HepG2 (cell line): ENCODE measurements around the gene IBTK. TPM values are rescaled to one million over a fixed set of nuclear protein-coding genes. Genes with fewer than 3 reads are reported as not detected.

Experiments used
- FOXP1 ChIP-seq, 2 experiments: fragments of 450-650 bp in 1 of 2; IDR thresholded peaks; 2 replicates each; pipeline ENCODE4 v1.6.1; 2017 to 2018; ENCODE audit warnings: antibody characterized with exemption in 1 of 2
- HNF4A ChIP-seq: sonication (generic); formaldehyde crosslinking; IDR thresholded peaks from 2 replicates; pipeline ENCODE4 v1.4.0; 2020; ENCODE audit warnings: missing genetic modification reagents
- KLF16 ChIP-seq, 2 experiments: sonication (generic) in 1 of 2; formaldehyde crosslinking in 1 of 2; IDR thresholded peaks; 2 replicates each; pipeline versions ENCODE4 v1.6.1 to v1.8.0; 2016 to 2023; ENCODE audit warnings: missing genetic modification reagents in 2 of 2, missing compliant biosample characterization in 1 of 2
- PAXIP1 ChIP-seq: sonication (generic); formaldehyde crosslinking; conservative IDR thresholded peaks from 2 replicates; pipeline ENCODE4 v1.4.0; 2020; ENCODE audit warnings: mild to moderate bottlenecking, missing genetic modification reagents, moderate library complexity
- PHF21A ChIP-seq: sonication (generic); formaldehyde crosslinking; IDR thresholded peaks from 2 replicates; pipeline ENCODE4 v1.5.0; 2020; ENCODE audit warnings: mild to moderate bottlenecking, missing genetic modification reagents
- RARA ChIP-seq: IDR thresholded peaks from 2 replicates; pipeline ENCODE4 v1.6.1; 2016; ENCODE audit warnings: missing genetic modification reagents, missing compliant biosample characterization
- TAF1 ChIP-seq: sonication (generic); formaldehyde crosslinking; IDR thresholded peaks from 2 replicates; pipeline ENCODE4 v1.4.0; 2020; ENCODE audit warnings: missing genetic modification reagents
- ZNF720 ChIP-seq: sonication (generic); formaldehyde crosslinking; IDR thresholded peaks from 2 replicates; pipeline ENCODE4 v1.4.0; 2020; ENCODE audit warnings: missing genetic modification reagents
- polyA plus RNA-seq, 8 experiments: library from polyadenylated mRNA; depleted of rRNA in 3 of 8; stranded (reverse) in 7 of 8; unstranded in 1 of 8; fragments of >200 nt; fragmentation: Illumina TruSeq in 4 of 8; extraction: Trizol in 4 of 8; gene quantifications; 2 replicates each; pipeline versions ENCODE4 v1.2.1 to v1.2.3, GENCODE V29; 2011 to 2016; ENCODE audit warnings: low read depth in 4 of 8, missing spikeins in 1 of 8, mixed read lengths in 1 of 8; ENCODE audit not compliant: insufficient read depth in 1 of 8
- total RNA-seq, 5 experiments: library from RNA; depleted of rRNA; stranded (reverse); fragments of >200 nt; fragmentation: Illumina TruSeq; extraction: Trizol; gene quantifications; 2 replicates each; pipeline ENCODE4 v1.2.3, GENCODE V29; 2016; ENCODE audit warnings: low read depth in 1 of 5
- TF ChIP-seq, protein P1 (sequence below), 2 experiments: IDR thresholded peaks; 2 replicates each; pipeline ENCODE4 v1.6.1; 2011 to 2012; ENCODE audit warnings: low read length in 2 of 2, borderline replicate concordance in 1 of 2, low read depth in 1 of 2, mild to moderate bottlenecking in 1 of 2, moderate library complexity in 1 of 2
- TF ChIP-seq, protein P2 (sequence below): sonication (generic); formaldehyde crosslinking; IDR thresholded peaks from 2 replicates; pipeline ENCODE4 v1.4.0; 2020; ENCODE audit warnings: low read depth, missing genetic modification reagents
- TF ChIP-seq, protein P3 (sequence below): sonication (generic); formaldehyde crosslinking; IDR thresholded peaks from 2 replicates; pipeline ENCODE4 v1.4.0; 2020; ENCODE audit warnings: mild to moderate bottlenecking, low read depth, missing genetic modification reagents
- TF ChIP-seq, protein P4 (sequence below): sonication (generic); formaldehyde crosslinking; IDR thresholded peaks from 2 replicates; pipeline ENCODE4 v1.5.1; 2020; ENCODE audit warnings: missing genetic modification reagents, mild to moderate bottlenecking, borderline replicate concordance
- TF ChIP-seq, protein P5 (sequence below): IDR thresholded peaks from 2 replicates; pipeline ENCODE4 v1.6.1; 2012; ENCODE audit warnings: inconsistent platforms

The IBTK gene
- total and polyA plus RNA-seq, 2 of the 13 experiments (the other 11 are each of a cell fraction or from before 2014, with no cell fraction given), result 23.8 to 60.0 TPM

DNA sequence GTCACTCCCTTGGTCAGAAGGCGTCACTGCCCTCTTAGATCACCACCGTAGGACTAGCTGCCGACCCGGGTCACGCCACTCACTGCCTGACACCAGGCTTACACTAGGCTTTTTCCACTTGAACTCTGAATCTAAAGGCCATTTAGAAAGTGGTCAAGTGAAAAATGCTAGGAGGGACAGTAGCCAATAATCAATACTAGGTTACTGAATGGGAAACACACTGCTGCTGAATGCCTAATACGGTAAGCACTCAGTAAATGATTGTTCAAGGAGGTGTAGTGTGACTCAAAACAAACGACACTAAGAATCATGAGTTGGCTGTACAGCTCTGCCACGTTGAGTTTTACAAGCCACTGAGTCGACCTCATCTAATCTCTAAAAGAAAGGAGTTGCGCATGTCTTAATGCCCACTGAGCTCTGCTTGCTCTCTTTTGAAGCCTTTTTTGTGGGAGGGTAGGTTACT, 760 bp upstream of the IBTK start (continued):
- TF ChIP-seq, protein P1, sequence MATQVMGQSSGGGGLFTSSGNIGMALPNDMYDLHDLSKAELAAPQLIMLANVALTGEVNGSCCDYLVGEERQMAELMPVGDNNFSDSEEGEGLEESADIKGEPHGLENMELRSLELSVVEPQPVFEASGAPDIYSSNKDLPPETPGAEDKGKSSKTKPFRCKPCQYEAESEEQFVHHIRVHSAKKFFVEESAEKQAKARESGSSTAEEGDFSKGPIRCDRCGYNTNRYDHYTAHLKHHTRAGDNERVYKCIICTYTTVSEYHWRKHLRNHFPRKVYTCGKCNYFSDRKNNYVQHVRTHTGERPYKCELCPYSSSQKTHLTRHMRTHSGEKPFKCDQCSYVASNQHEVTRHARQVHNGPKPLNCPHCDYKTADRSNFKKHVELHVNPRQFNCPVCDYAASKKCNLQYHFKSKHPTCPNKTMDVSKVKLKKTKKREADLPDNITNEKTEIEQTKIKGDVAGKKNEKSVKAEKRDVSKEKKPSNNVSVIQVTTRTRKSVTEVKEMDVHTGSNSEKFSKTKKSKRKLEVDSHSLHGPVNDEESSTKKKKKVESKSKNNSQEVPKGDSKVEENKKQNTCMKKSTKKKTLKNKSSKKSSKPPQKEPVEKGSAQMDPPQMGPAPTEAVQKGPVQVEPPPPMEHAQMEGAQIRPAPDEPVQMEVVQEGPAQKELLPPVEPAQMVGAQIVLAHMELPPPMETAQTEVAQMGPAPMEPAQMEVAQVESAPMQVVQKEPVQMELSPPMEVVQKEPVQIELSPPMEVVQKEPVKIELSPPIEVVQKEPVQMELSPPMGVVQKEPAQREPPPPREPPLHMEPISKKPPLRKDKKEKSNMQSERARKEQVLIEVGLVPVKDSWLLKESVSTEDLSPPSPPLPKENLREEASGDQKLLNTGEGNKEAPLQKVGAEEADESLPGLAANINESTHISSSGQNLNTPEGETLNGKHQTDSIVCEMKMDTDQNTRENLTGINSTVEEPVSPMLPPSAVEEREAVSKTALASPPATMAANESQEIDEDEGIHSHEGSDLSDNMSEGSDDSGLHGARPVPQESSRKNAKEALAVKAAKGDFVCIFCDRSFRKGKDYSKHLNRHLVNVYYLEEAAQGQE (IDR thresholded peaks at IDR 0.05; ENCODE audit: borderline replicate concordance in 1 of 2, low read depth in 1 of 2, low read length in 2 of 2), result 0 out of 4 replicates have a peak, but pooled peaks of 1 of the 2 experiments have one; percentile 6
- TF ChIP-seq, protein P2, sequence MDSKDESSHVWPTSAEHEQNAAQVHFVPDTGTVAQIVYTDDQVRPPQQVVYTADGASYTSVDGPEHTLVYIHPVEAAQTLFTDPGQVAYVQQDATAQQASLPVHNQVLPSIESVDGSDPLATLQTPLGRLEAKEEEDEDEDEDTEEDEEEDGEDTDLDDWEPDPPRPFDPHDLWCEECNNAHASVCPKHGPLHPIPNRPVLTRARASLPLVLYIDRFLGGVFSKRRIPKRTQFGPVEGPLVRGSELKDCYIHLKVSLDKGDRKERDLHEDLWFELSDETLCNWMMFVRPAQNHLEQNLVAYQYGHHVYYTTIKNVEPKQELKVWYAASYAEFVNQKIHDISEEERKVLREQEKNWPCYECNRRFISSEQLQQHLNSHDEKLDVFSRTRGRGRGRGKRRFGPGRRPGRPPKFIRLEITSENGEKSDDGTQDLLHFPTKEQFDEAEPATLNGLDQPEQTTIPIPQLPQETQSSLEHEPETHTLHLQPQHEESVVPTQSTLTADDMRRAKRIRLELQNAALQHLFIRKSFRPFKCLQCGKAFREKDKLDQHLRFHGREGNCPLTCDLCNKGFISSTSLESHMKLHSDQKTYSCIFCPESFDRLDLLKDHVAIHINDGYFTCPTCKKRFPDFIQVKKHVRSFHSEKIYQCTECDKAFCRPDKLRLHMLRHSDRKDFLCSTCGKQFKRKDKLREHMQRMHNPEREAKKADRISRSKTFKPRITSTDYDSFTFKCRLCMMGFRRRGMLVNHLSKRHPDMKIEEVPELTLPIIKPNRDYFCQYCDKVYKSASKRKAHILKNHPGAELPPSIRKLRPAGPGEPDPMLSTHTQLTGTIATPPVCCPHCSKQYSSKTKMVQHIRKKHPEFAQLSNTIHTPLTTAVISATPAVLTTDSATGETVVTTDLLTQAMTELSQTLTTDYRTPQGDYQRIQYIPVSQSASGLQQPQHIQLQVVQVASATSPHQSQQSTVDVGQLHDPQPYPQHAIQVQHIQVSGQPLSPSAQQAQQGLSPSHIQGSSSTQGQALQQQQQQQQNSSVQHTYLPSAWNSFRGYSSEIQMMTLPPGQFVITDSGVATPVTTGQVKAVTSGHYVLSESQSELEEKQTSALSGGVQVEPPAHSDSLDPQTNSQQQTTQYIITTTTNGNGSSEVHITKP (CRISPR knock-in tag), result no peak
- no peak for TF ChIP-seq FOXP1 (IDR thresholded peaks at IDR 0.05)
- peak; percentile 71 for TF ChIP-seq FOXP1 (CRISPR knock-in tag; IDR thresholded peaks at IDR 0.05)
- TF ChIP-seq, protein P3, sequence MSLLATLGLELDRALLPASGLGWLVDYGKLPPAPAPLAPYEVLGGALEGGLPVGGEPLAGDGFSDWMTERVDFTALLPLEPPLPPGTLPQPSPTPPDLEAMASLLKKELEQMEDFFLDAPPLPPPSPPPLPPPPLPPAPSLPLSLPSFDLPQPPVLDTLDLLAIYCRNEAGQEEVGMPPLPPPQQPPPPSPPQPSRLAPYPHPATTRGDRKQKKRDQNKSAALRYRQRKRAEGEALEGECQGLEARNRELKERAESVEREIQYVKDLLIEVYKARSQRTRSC (CRISPR knock-in tag), result 0 out of 2 replicates have a peak, but pooled peaks have one; percentile 26
- TF ChIP-seq RARA, result peak; percentile 73
- TF ChIP-seq PAXIP1 (CRISPR knock-in tag), result peak; percentile 82
- peak; percentile 56 for TF ChIP-seq HNF4A (CRISPR knock-in tag)
- TF ChIP-seq TAF1 (CRISPR knock-in tag), result peak; percentile 21; the same call in 1 of the 2 replicates
- no peak for TF ChIP-seq ZNF720 (CRISPR knock-in tag)
- TF ChIP-seq, protein P4, sequence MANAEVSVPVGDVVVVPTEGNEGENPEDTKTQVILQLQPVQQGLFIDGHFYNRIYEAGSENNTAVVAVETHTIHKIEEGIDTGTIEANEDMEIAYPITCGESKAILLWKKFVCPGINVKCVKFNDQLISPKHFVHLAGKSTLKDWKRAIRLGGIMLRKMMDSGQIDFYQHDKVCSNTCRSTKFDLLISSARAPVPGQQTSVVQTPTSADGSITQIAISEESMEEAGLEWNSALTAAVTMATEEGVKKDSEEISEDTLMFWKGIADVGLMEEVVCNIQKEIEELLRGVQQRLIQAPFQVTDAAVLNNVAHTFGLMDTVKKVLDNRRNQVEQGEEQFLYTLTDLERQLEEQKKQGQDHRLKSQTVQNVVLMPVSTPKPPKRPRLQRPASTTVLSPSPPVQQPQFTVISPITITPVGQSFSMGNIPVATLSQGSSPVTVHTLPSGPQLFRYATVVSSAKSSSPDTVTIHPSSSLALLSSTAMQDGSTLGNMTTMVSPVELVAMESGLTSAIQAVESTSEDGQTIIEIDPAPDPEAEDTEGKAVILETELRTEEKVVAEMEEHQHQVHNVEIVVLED (CRISPR knock-in tag), result no peak
- TF ChIP-seq, protein P5, sequence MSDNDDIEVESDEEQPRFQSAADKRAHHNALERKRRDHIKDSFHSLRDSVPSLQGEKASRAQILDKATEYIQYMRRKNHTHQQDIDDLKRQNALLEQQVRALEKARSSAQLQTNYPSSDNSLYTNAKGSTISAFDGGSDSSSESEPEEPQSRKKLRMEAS, result no peak
- 0 out of 4 replicates have a peak, but pooled peaks of 1 of the 2 experiments have one; percentile 19 for TF ChIP-seq KLF16 (CRISPR knock-in tag; IDR thresholded peaks at IDR 0.05)
- peak; percentile 63 for TF ChIP-seq PHF21A (CRISPR knock-in tag)
